ENCODE measurements around the gene GPC3. TPM values are rescaled to one million over a fixed set of nuclear protein-coding genes. Genes with fewer than 3 reads are reported as not detected.

Gene GPC3
- total and polyA plus RNA-seq, 8 donors, result 0.46 to 137 (median 4.4) TPM

- Histone ChIP-seq H3K27ac (no peak overlapping the region), H3K9me3 (peaks cover 0 to 19% (median 6%) of the 10 kb centered on the region in 4 donors), H3K36me3 (no peaks in the 10 kb centered on the region), H3K4me3 (no peak overlapping the region), H3K27me3 (no peaks in the 10 kb centered on the region), H3K4me1 (no peaks in the 10 kb centered on the region)
- no peak for DNase-seq
- TF ChIP-seq POLR2AphosphoS5 (IDR thresholded peaks at IDR 0.05), result no peak
- TF ChIP-seq POLR2A (IDR thresholded peaks at IDR 0.05), result no peak
- TF ChIP-seq CTCF (IDR thresholded peaks at IDR 0.05), result no peak
- no peak for TF ChIP-seq EP300 (IDR thresholded peaks at IDR 0.05)
- 43 to 60% (median 55%) methylated on average over 4 of the region's 4 CpGs for WGBS, 5 donors
- intact Hi-C loops (cut with DNase I; ENCODE audit: low total_unique reads), result no loop called here
These were observed 434.5 kb downstream of the GPC3 start for GRCh38 chrX:133550665-133551485.

- no peak overlapping the region for H3K27ac ChIP-seq
- no peak overlapping the region for H3K4me3 ChIP-seq
- no peak for TF ChIP-seq CTCF (IDR thresholded peaks at IDR 0.05)
- TF ChIP-seq EP300 (IDR thresholded peaks at IDR 0.05), result no peak
- TF ChIP-seq POLR2A (IDR thresholded peaks at IDR 0.05), result no peak
- TF ChIP-seq POLR2AphosphoS5 (IDR thresholded peaks at IDR 0.05), result no peak
- no peaks in the 10 kb centered on the region for H3K36me3 ChIP-seq
- intact Hi-C loops (cut with DNase I; ENCODE audit: low total_unique reads), result no loop called here
- no peak for DNase-seq
- no peaks in the 10 kb centered on the region for H3K27me3 ChIP-seq
- peaks cover 0 to 10% (median 3%) of the 10 kb centered on the region in 4 donors for H3K9me3 ChIP-seq
- H3K4me1 ChIP-seq, result no peaks in the 10 kb centered on the region
These were observed 436.0 kb downstream of the GPC3 start for GRCh38 chrX:133549295-133549933.

- Histone ChIP-seq H3K4me1 (no peaks in the 10 kb centered on the region), H3K4me3 (no peak overlapping the region), H3K27me3 (no peaks in the 10 kb centered on the region), H3K9me3 (peaks cover 0 to 9% (median 3%) of the 10 kb centered on the region in 4 donors), H3K36me3 (no peaks in the 10 kb centered on the region), H3K27ac (no peak overlapping the region)
- intact Hi-C loops (cut with DNase I; ENCODE audit: low total_unique reads), result no loop called here
- DNase-seq, result no peak
- TF ChIP-seq POLR2AphosphoS5 (IDR thresholded peaks at IDR 0.05) (no peak), CTCF (IDR thresholded peaks at IDR 0.05) (no peak), EP300 (IDR thresholded peaks at IDR 0.05) (no peak), POLR2A (IDR thresholded peaks at IDR 0.05) (no peak)
These were observed 439.0 kb downstream of the GPC3 start for GRCh38 chrX:133546441-133546840.

- H3K27ac ChIP-seq, result no peak overlapping the region
- WGBS, 5 donors, result 83 to 100% (median 91%) methylated on average over 3 of the region's 3 CpGs
- H3K4me1 ChIP-seq, result no peaks in the 10 kb centered on the region
- intact Hi-C loops (cut with DNase I; ENCODE audit: low total_unique reads), result no loop called here
- no peak for DNase-seq
- H3K27me3 ChIP-seq, result no peaks in the 10 kb centered on the region
- peaks cover 0 to 9% (median 3%) of the 10 kb centered on the region in 4 donors for H3K9me3 ChIP-seq
- H3K36me3 ChIP-seq, result no peaks in the 10 kb centered on the region
- H3K4me3 ChIP-seq, result no peak overlapping the region
- no peak for TF ChIP-seq CTCF (IDR thresholded peaks at IDR 0.05)
- TF ChIP-seq POLR2A (IDR thresholded peaks at IDR 0.05), result no peak
- TF ChIP-seq EP300 (IDR thresholded peaks at IDR 0.05), result no peak
- no peak for TF ChIP-seq POLR2AphosphoS5 (IDR thresholded peaks at IDR 0.05)
These were observed 440.6 kb downstream of the GPC3 start for GRCh38 chrX:133544778-133545177.

All from stomach (tissue), 9 donors.